ENCODE data around the gene NPVF. TPM values are rescaled to one million over a fixed set of nuclear protein-coding genes. Genes with fewer than 3 reads are reported as not detected.

The NPVF gene
- total and polyA plus RNA-seq, 4 donors, result not detected

- Histone ChIP-seq H3K27ac (ENCODE audit: low read depth in 1 of 2, low read length in 2 of 2) (no peak overlapping the region), H3K9ac (ENCODE audit: low read depth in 1 of 2, low read length in 2 of 2) (no peak overlapping the region), H3K36me3 (ENCODE audit: control insufficient read depth in 4 of 4, insufficient read depth in 3 of 4, low read depth in 1 of 4, low read length in 3 of 4) (peaks cover 0 to 2% (median 0%) of the 10 kb centered on the region in 4 donors), H3K27me3 (ENCODE audit: control insufficient read depth in 4 of 4, insufficient read depth in 4 of 4, low read length in 3 of 4) (no peaks in the 10 kb centered on the region), H3K4me1 (ENCODE audit: control insufficient read depth in 4 of 4, insufficient read depth in 4 of 4, low read length in 3 of 4) (peaks cover 0 to 10% (median 4%) of the 10 kb centered on the region in 4 donors), H3K4me3 (ENCODE audit: low read depth in 1 of 3, low read length in 3 of 3) (peak overlapping the region in 1 of 3 donors; percentile 82), H3K9me3 (ENCODE audit: control insufficient read depth in 4 of 4, low read length in 3 of 4) (no peaks in the 10 kb centered on the region)
- no peak for TF ChIP-seq MAX (IDR thresholded peaks at IDR 0.05)
- TF ChIP-seq RXRA (IDR thresholded peaks at IDR 0.05), result no peak
- TF ChIP-seq JUND (IDR thresholded peaks at IDR 0.05), result no peak
- no peak for TF ChIP-seq ATF3 (IDR thresholded peaks at IDR 0.05)
- TF ChIP-seq SP1 (IDR thresholded peaks at IDR 0.05), result no peak
- TF ChIP-seq TAF1 (conservative IDR thresholded peaks at IDR 0.05), result no peak
- TF ChIP-seq NR2F2 (IDR thresholded peaks at IDR 0.05), result no peak
- no peak for TF ChIP-seq GABPA (IDR thresholded peaks at IDR 0.05 in 1 of 2, conservative IDR thresholded peaks at IDR 0.05 in 1 of 2)
- TF ChIP-seq YY1 (IDR thresholded peaks at IDR 0.05), result no peak
- TF ChIP-seq HNF4G (IDR thresholded peaks at IDR 0.05), result no peak
- TF ChIP-seq FOXA2 (IDR thresholded peaks at IDR 0.05), result no peak
- TF ChIP-seq HNF4A (conservative IDR thresholded peaks at IDR 0.05), result no peak
- TF ChIP-seq REST (IDR thresholded peaks at IDR 0.05), result no peak
- no peak for TF ChIP-seq FOXA1 (IDR thresholded peaks at IDR 0.05)
- 89% methylated on average over 7 of the region's 7 CpGs for WGBS
- DNase-seq (ENCODE audit: low spot score), result no peak
These were observed 47.3 kb downstream of the NPVF start for GRCh38 chr7:25180946-25181345.

GRCh38 chr7:25180592-25180923 is 47.7 kb downstream of the NPVF start:
- H3K9me3 ChIP-seq (ENCODE audit: control insufficient read depth in 4 of 4, low read length in 3 of 4), result no peaks in the 10 kb centered on the region
- peak overlapping the region; percentile 44 to 82 (median 67) for H3K4me3 ChIP-seq (ENCODE audit: low read depth in 1 of 3, low read length in 3 of 3)
- H3K27ac ChIP-seq (ENCODE audit: low read depth in 1 of 2, low read length in 2 of 2), result no peak overlapping the region
- no peak for TF ChIP-seq GABPA (IDR thresholded peaks at IDR 0.05 in 1 of 2, conservative IDR thresholded peaks at IDR 0.05 in 1 of 2)
- TF ChIP-seq FOXA1 (IDR thresholded peaks at IDR 0.05), result no peak
- no peak for TF ChIP-seq RAD21 (IDR thresholded peaks at IDR 0.05)
- TF ChIP-seq SP1 (IDR thresholded peaks at IDR 0.05), result no peak
- TF ChIP-seq JUND (IDR thresholded peaks at IDR 0.05), result no peak
- peak overlapping the region in 1 of 2 donors; percentile 52 for H3K9ac ChIP-seq (ENCODE audit: low read depth in 1 of 2, low read length in 2 of 2)
- peaks cover 0 to 10% (median 4%) of the 10 kb centered on the region in 4 donors for H3K4me1 ChIP-seq (ENCODE audit: control insufficient read depth in 4 of 4, insufficient read depth in 4 of 4, low read length in 3 of 4)
- WGBS, result 17% methylated on average over 6 of the region's 6 CpGs
- H3K27me3 ChIP-seq (ENCODE audit: control insufficient read depth in 4 of 4, insufficient read depth in 4 of 4, low read length in 3 of 4), result no peaks in the 10 kb centered on the region
- no peak for DNase-seq (ENCODE audit: low spot score)
- H3K36me3 ChIP-seq (ENCODE audit: control insufficient read depth in 4 of 4, insufficient read depth in 3 of 4, low read depth in 1 of 4, low read length in 3 of 4), result peaks cover 0 to 2% (median 0%) of the 10 kb centered on the region in 4 donors

All from liver (tissue), 9 donors.